ENCODE data around the gene BTLA.

The BTLA gene

GRCh38 chr3:112472691-112473090 is 26.6 kb downstream of the BTLA start:
- no peaks in the 10 kb centered on the region for H4K20me1 ChIP-seq (ENCODE audit: insufficient read depth, low read length)
- H3K36me3 ChIP-seq (replicated peaks; ENCODE audit: low read depth, low read length): no peaks in the 10 kb centered on the region
- H3K4me2 ChIP-seq (ENCODE audit: low read length): peak overlapping the region; percentile 65
- TF ChIP-seq EZH2phosphoT487 (IDR thresholded peaks at IDR 0.05; ENCODE audit: low read depth): no peak
- TF ChIP-seq CTCF (IDR thresholded peaks at IDR 0.05; ENCODE audit: low read depth, low read length): no peak
- peaks cover 15% of the 10 kb centered on the region for H3K4me1 ChIP-seq (ENCODE audit: low read length)
- H3K27me3 ChIP-seq (ENCODE audit: low read depth, low read length): no peaks in the 10 kb centered on the region
- no peaks in the 10 kb centered on the region for H3K79me2 ChIP-seq (ENCODE audit: low read length)
- no peak overlapping the region for H3K27ac ChIP-seq (ENCODE audit: low read length)
- no peaks in the 10 kb centered on the region for H3K9me3 ChIP-seq (ENCODE audit: insufficient read depth, low read length)
- H3K9ac ChIP-seq (ENCODE audit: low read length): no peak overlapping the region
- peak overlapping the region; percentile 36; the same call in 1 of the 2 replicates for H3K4me3 ChIP-seq (ENCODE audit: low read length)
- H2AFZ ChIP-seq (ENCODE audit: low read depth, low read length): no peak overlapping the region

DNA sequence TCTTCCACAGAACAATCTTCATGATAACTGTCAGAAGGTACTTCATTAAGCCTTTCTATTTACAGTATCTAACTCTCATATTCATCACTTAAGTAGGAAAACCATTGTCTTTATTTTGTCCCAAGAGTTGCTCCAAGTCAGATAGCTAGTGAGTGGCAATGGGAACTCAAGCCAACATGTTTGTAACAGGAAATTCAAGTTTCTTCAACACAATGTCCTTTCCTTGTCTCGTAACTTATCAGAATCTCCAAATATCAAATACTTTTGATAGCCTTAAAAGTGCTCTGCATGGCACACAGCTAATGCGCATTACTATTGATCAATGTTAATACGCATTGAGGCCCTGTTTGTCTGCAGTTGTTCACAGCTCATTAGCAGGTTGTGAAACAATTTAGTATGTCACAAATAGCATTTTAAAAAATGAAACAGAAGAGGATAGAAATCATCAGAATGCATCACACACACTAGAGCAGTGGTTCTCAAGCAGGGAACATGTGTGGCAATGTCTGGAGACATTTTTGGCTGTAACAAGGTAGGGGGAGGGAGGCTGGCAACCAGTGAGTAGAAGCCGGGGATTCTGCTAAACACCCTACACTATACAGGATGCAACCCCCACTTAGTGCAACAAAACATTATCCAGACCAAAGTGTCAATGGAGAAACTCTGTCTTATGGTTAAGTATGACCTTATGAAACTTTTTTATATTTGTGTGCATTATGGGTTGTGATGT is 27.5 kb downstream of the BTLA start:
- Histone ChIP-seq H3K9me3 (ENCODE audit: insufficient read depth, low read length) (no peaks in the 10 kb centered on the region), H3K79me2 (ENCODE audit: low read length) (no peaks in the 10 kb centered on the region), H3K27me3 (ENCODE audit: low read depth, low read length) (no peaks in the 10 kb centered on the region), H2AFZ (ENCODE audit: low read depth, low read length) (no peak overlapping the region), H3K4me3 (ENCODE audit: low read length) (no peak overlapping the region), H3K36me3 (replicated peaks; ENCODE audit: low read depth, low read length) (no peaks in the 10 kb centered on the region), H3K4me1 (ENCODE audit: low read length) (peaks cover 15% of the 10 kb centered on the region), H3K9ac (ENCODE audit: low read length) (no peak overlapping the region), H4K20me1 (ENCODE audit: insufficient read depth, low read length) (no peaks in the 10 kb centered on the region), H3K4me2 (ENCODE audit: low read length) (no peak overlapping the region), H3K27ac (ENCODE audit: low read length) (no peak overlapping the region)
- TF ChIP-seq CTCF (IDR thresholded peaks at IDR 0.05; ENCODE audit: low read depth, low read length) (no peak), EZH2phosphoT487 (IDR thresholded peaks at IDR 0.05; ENCODE audit: low read depth) (no peak)

DNA sequence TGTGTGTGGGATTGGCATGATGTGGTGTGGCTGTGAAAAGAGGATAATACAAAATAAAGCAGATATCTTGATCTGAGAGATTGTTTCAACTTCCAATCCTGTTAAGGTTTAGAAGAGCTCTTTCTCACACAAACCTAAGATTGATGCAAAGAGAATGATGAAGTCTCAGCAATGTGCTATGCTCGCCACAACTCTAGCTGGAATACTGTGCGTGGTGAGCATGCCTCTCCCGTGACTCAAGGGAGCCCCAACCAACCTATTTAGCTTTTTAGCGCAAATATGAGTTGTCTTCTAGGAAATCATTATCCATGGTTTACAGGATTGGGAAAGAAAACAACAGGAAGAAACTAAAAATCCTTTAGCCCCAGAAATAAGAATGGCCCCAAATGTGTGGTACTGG is 28.5 kb downstream of the BTLA start:
- Histone ChIP-seq H3K36me3 (replicated peaks; ENCODE audit: low read depth, low read length) (no peaks in the 10 kb centered on the region), H3K27ac (ENCODE audit: low read length) (no peak overlapping the region), H3K79me2 (ENCODE audit: low read length) (no peaks in the 10 kb centered on the region), H3K4me2 (ENCODE audit: low read length) (no peak overlapping the region), H2AFZ (ENCODE audit: low read depth, low read length) (no peak overlapping the region), H3K4me1 (ENCODE audit: low read length) (peaks cover 15% of the 10 kb centered on the region), H4K20me1 (ENCODE audit: insufficient read depth, low read length) (no peaks in the 10 kb centered on the region), H3K4me3 (ENCODE audit: low read length) (no peak overlapping the region), H3K27me3 (ENCODE audit: low read depth, low read length) (no peaks in the 10 kb centered on the region), H3K9ac (ENCODE audit: low read length) (no peak overlapping the region), H3K9me3 (ENCODE audit: insufficient read depth, low read length) (no peaks in the 10 kb centered on the region)
- TF ChIP-seq CTCF (IDR thresholded peaks at IDR 0.05; ENCODE audit: low read depth, low read length) (no peak), EZH2phosphoT487 (IDR thresholded peaks at IDR 0.05; ENCODE audit: low read depth) (no peak)

GRCh38 chr3:112469671-112470070 is 29.6 kb downstream of the BTLA start:
- Histone ChIP-seq H3K79me2 (ENCODE audit: low read length) (no peaks in the 10 kb centered on the region), H3K4me1 (ENCODE audit: low read length) (peaks cover 24% of the 10 kb centered on the region), H3K27ac (ENCODE audit: low read length) (no peak overlapping the region), H2AFZ (ENCODE audit: low read depth, low read length) (no peak overlapping the region), H3K9ac (ENCODE audit: low read length) (no peak overlapping the region), H4K20me1 (ENCODE audit: insufficient read depth, low read length) (no peaks in the 10 kb centered on the region), H3K4me3 (ENCODE audit: low read length) (no peak overlapping the region), H3K36me3 (replicated peaks; ENCODE audit: low read depth, low read length) (no peaks in the 10 kb centered on the region), H3K27me3 (ENCODE audit: low read depth, low read length) (no peaks in the 10 kb centered on the region), H3K9me3 (ENCODE audit: insufficient read depth, low read length) (no peaks in the 10 kb centered on the region), H3K4me2 (ENCODE audit: low read length) (no peak overlapping the region)
- TF ChIP-seq CTCF (IDR thresholded peaks at IDR 0.05; ENCODE audit: low read depth, low read length) (no peak), EZH2phosphoT487 (IDR thresholded peaks at IDR 0.05; ENCODE audit: low read depth) (no peak)
